ACC112 (cell line): ENCODE data around the gene PLEKHG5.
A peak's percentile ranks its signal among the peaks of the same experiment; 100 is the strongest.

Experiments used
- H2AFZ ChIP-seq: fragments of 200-600 bp; sonication (generic); one replicate; pipeline ENCODE4 v1.6.0; 2017; ENCODE audit warnings: antibody characterized with exemption, low read length; ENCODE audit not compliant: unreplicated experiment
- H3K27ac ChIP-seq: fragments of 200-600 bp; sonication (generic); 2 replicates; pipeline ENCODE4 v1.5.1; 2014; ENCODE audit warnings: low read depth, mild to moderate bottlenecking, antibody characterized with exemption, low read length, moderate library complexity
- H3K27me3 ChIP-seq: fragments of 200-600 bp; sonication (generic); 2 replicates; pipeline ENCODE4 v1.6.1; 2014; ENCODE audit warnings: mild to moderate bottlenecking, antibody characterized with exemption, low read length, moderate library complexity, mixed read lengths; ENCODE audit not compliant: insufficient read depth
- H3K36me3 ChIP-seq: fragments of 200-600 bp; sonication (generic); 2 replicates; pipeline ENCODE4 v1.6.1; 2016; ENCODE audit warnings: mild to moderate bottlenecking, antibody characterized with exemption, low read length, moderate library complexity, mixed read lengths; ENCODE audit not compliant: insufficient read depth
- H3K4me1 ChIP-seq: fragments of 200-600 bp; sonication (generic); one replicate; pipeline ENCODE4 v1.6.1; 2016; ENCODE audit warnings: low read length, mixed read lengths; ENCODE audit not compliant: insufficient read depth, unreplicated experiment, control insufficient read depth
- H3K4me3 ChIP-seq: fragments of 200-600 bp; sonication (generic); 2 replicates; pipeline ENCODE4 v1.5.1; 2014; ENCODE audit warnings: mild to moderate bottlenecking, low read depth, low read length
- H3K79me2 ChIP-seq: fragments of 200-600 bp; sonication (generic); one replicate; pipeline ENCODE4 v1.6.0; 2016; ENCODE audit warnings: low read length; ENCODE audit not compliant: control insufficient read depth, unreplicated experiment, insufficient read depth

PLEKHG5 gene

DNA sequence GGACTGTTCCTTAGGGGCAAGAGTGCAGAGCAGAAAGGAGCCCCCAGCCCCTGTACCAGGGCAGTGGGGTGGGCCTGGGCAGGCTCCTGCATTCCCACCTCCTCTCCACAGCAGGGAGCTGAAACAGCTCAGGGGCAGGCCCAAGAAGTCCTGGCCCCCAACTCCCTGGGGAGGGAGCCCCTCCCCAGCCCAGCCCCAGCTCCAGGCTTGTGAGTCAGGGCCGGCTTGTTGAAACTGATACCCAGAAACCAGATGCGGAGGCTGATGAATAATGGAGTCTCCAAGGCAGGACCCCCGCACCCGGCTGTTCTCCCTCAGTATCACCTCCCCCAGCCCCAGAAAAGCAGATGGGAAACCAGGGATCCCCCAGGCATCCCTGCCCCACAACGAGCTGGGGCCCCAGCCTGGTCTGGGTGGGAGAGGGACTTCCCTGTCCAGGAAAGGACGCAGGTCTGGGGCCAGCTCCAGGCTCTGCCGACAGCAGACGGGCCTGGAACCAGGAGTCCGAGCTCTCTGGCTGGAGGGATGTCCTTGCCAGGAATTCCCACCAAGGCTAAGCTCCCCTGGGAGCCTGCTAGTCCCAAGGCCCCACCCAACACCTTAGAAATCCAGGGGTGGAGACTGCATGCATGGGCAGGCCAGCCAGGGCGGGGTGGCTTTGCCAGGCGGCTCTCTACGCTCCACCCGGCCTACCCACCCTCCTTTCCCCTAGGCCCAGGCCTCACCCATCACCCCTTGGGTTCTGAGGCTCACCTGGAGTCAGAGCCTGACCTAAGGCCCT lies 2.7 kb downstream of the PLEKHG5 start:
- H3K27ac ChIP-seq = no peak overlapping the region
- H3K4me3 ChIP-seq = peak overlapping the region; percentile 94
- peaks cover 18% of the 10 kb centered on the region for H3K79me2 ChIP-seq
- H3K4me1 ChIP-seq = peaks cover 46% of the 10 kb centered on the region
- no peaks in the 10 kb centered on the region for H3K36me3 ChIP-seq
- H3K27me3 ChIP-seq = no peaks in the 10 kb centered on the region
- no peak overlapping the region for H2AFZ ChIP-seq

DNA sequence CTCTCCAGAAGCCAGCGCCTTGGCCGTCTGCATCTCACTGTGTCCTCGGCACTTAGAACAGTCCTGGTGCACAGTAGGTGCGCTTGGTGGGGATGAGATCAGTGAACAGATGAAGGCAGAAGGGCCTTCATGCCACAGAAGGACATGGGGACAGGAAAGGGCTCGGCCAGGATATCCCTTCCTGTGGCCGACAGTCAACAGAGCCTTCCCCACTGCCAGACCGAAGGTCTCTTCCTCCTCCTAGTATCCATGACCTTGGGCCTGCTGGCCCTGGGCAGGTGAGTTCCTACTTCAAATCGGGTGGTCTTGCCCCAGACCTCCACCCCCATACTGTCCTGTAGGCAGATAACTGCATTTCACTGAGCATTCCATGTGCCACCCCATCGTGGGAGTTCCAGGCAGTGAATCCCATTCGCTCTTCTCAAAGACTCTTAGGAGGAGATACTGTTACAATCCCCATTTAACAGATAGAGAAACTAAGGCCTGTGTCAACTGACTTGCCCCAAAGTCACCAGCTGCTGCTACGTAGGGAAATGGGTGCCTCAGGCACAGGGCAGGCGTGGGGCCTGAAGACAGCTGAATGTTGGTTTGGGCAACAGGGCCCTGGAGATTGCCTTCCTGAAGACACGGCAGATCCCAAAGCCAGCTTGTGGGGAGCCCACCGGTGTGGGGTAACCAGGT lies 3.5 kb downstream of the PLEKHG5 start:
- Histone ChIP-seq H3K36me3 (no peaks in the 10 kb centered on the region), H3K79me2 (peaks cover 18% of the 10 kb centered on the region), H3K4me3 (no peak overlapping the region), H3K27ac (no peak overlapping the region), H3K4me1 (peaks cover 41% of the 10 kb centered on the region), H3K27me3 (no peaks in the 10 kb centered on the region), H2AFZ (no peak overlapping the region)

DNA sequence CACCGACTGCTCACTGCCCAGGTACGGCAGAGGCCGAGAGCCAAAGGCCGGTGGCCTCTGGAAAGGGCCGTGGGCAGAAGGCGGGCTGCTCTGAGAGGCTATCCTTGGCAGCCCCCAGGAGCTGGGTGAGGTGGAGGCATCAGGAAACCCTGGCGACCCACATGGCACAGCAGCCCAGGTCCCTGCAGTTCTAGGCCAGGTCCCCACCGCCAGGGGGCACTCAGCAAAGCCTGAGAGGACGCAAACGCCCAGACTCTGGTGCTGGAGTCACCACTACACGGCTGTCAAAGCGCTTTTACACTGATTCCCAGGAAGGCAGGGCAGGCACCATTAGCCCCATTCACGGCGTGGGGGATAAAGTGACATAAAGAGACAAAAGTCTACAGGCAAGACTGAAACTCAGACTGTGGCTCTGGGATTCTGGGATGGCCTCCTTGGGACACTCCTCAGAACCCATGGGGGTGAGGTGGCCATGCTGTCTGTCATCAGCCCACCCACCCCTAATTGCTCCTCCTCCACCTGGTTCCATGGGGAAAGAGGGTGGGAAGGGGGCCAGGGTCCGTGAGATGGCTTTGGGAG lies 4.9 kb downstream of the PLEKHG5 start:
- Histone ChIP-seq H3K27me3 (no peaks in the 10 kb centered on the region), H3K79me2 (peaks cover 22% of the 10 kb centered on the region), H3K4me1 (peaks cover 27% of the 10 kb centered on the region), H3K36me3 (no peaks in the 10 kb centered on the region), H2AFZ (no peak overlapping the region), H3K4me3 (peak overlapping the region; percentile 67), H3K27ac (no peak overlapping the region)

GRCh38 chr1:6485168-6486101 lies 6.0 kb downstream of the PLEKHG5 start:
- H3K27ac ChIP-seq = no peak overlapping the region
- H3K4me3 ChIP-seq = peak overlapping the region; percentile 67
- H3K4me1 ChIP-seq = peaks cover 27% of the 10 kb centered on the region
- peaks cover 22% of the 10 kb centered on the region for H3K79me2 ChIP-seq
- no peak overlapping the region for H2AFZ ChIP-seq
- H3K27me3 ChIP-seq = no peaks in the 10 kb centered on the region
- no peaks in the 10 kb centered on the region for H3K36me3 ChIP-seq

GRCh38 chr1:6484826-6485167 lies 6.7 kb downstream of the PLEKHG5 start:
- no peak overlapping the region for H2AFZ ChIP-seq
- H3K79me2 ChIP-seq = peaks cover 18% of the 10 kb centered on the region
- peaks cover 27% of the 10 kb centered on the region for H3K4me1 ChIP-seq
- H3K27me3 ChIP-seq = no peaks in the 10 kb centered on the region
- no peak overlapping the region for H3K27ac ChIP-seq
- peak overlapping the region; percentile 67 for H3K4me3 ChIP-seq
- no peaks in the 10 kb centered on the region for H3K36me3 ChIP-seq

GRCh38 chr1:6483761-6484117 lies 7.7 kb downstream of the PLEKHG5 start:
- Histone ChIP-seq H3K4me3 (no peak overlapping the region), H3K4me1 (peaks cover 16% of the 10 kb centered on the region), H3K36me3 (no peaks in the 10 kb centered on the region), H3K27me3 (no peaks in the 10 kb centered on the region), H3K27ac (no peak overlapping the region), H2AFZ (no peak overlapping the region), H3K79me2 (peaks cover 12% of the 10 kb centered on the region)

GRCh38 chr1:6483017-6483760 lies 8.3 kb downstream of the PLEKHG5 start:
- Histone ChIP-seq H3K79me2 (peaks cover 10% of the 10 kb centered on the region), H3K4me3 (no peak overlapping the region), H2AFZ (no peak overlapping the region), H3K36me3 (no peaks in the 10 kb centered on the region), H3K4me1 (peaks cover 11% of the 10 kb centered on the region), H3K27ac (no peak overlapping the region), H3K27me3 (no peaks in the 10 kb centered on the region)

GRCh38 chr1:6481820-6482219 lies 9.6 kb downstream of the PLEKHG5 start:
- no peak overlapping the region for H3K4me3 ChIP-seq
- H3K4me1 ChIP-seq = peaks cover 9% of the 10 kb centered on the region
- no peaks in the 10 kb centered on the region for H3K27me3 ChIP-seq
- peaks cover 8% of the 10 kb centered on the region for H3K79me2 ChIP-seq
- H3K36me3 ChIP-seq = no peaks in the 10 kb centered on the region
- no peak overlapping the region for H3K27ac ChIP-seq
- no peak overlapping the region for H2AFZ ChIP-seq

- Histone ChIP-seq H3K4me3 (no peak overlapping the region), H3K27ac (no peak overlapping the region), H3K79me2 (peaks cover 2% of the 10 kb centered on the region), H3K4me1 (no peaks in the 10 kb centered on the region), H3K36me3 (peaks cover 6% of the 10 kb centered on the region; the same call in 1 of the 2 replicates), H3K27me3 (no peaks in the 10 kb centered on the region), H2AFZ (no peak overlapping the region)
Observed at GRCh38 chr1:6477039-6477820, 14.2 kb downstream of the PLEKHG5 start.
